ENCODE measurements around the gene BCOR. TPM values are rescaled to one million over a fixed set of nuclear protein-coding genes. Genes with fewer than 3 reads are reported as not detected.

Gene BCOR
- total RNA-seq (2014; rRNA removed; shearing (Covaris generic)), result 35.5 and 36.6 TPM in 2 replicates

- DNase-seq (ENCODE audit: low read depth), result peak; percentile 78
Observed at GRCh38 chrX:40097504-40098263, at the start of gene BCOR. Gene BCOR, minus strand, starts transcription at chrX:40097958. Its CDS starts 20,029 bp downstream, at chrX:40077929.

- no peak for DNase-seq (ENCODE audit: low read depth)
Observed at GRCh38 chrX:40147126-40147952, 49.6 kb upstream of the BCOR start.

- peak; percentile 42 for DNase-seq (ENCODE audit: low read depth)
Observed at GRCh38 chrX:40146262-40147125, 48.7 kb upstream of the BCOR start.

GRCh38 chrX:40145923-40146261 lies 48.1 kb upstream of the BCOR start:
- no peak for DNase-seq (ENCODE audit: low read depth)

- no peak for DNase-seq (ENCODE audit: low read depth)
Observed at GRCh38 chrX:40145001-40145922, 47.5 kb upstream of the BCOR start.

- no peak for DNase-seq (ENCODE audit: low read depth)
Observed at GRCh38 chrX:40144576-40144975, 46.8 kb upstream of the BCOR start.

GRCh38 chrX:40143987-40144386 lies 46.2 kb upstream of the BCOR start:
- no peak for DNase-seq (ENCODE audit: low read depth)

- DNase-seq (ENCODE audit: low read depth), result no peak
Observed at GRCh38 chrX:40143001-40143400, 45.2 kb upstream of the BCOR start.

GRCh38 chrX:40142417-40142816 lies 44.7 kb upstream of the BCOR start:
- no peak for DNase-seq (ENCODE audit: low read depth)

- peak; percentile 16 for DNase-seq (ENCODE audit: low read depth)
Observed at GRCh38 chrX:40140706-40141499, 43.1 kb upstream of the BCOR start.

GRCh38 chrX:40132751-40133150 lies 35.0 kb upstream of the BCOR start:
- DNase-seq (ENCODE audit: low read depth), result peak; percentile 73

GRCh38 chrX:40131654-40132337 lies 34.0 kb upstream of the BCOR start:
- no peak for DNase-seq (ENCODE audit: low read depth)

- peak; percentile 74 for DNase-seq (ENCODE audit: low read depth)
Observed at GRCh38 chrX:40130207-40130606, 32.4 kb upstream of the BCOR start.

GRCh38 chrX:40127052-40127451 lies 29.3 kb upstream of the BCOR start:
- DNase-seq (ENCODE audit: low read depth), result no peak

- DNase-seq (ENCODE audit: low read depth), result no peak
Observed at GRCh38 chrX:40122487-40122886, 24.7 kb upstream of the BCOR start.

- DNase-seq (ENCODE audit: low read depth), result no peak
Observed at GRCh38 chrX:40121618-40122017, 23.9 kb upstream of the BCOR start.

GRCh38 chrX:40120838-40121580 lies 23.3 kb upstream of the BCOR start:
- DNase-seq (ENCODE audit: low read depth), result no peak

- DNase-seq (ENCODE audit: low read depth), result no peak
Observed at GRCh38 chrX:40117715-40118285, 20.0 kb upstream of the BCOR start.
